ENCODE measurements around the gene FRMD4A.

FRMD4A gene

GRCh38 chr10:13894412-13895093 lies 436.2 kb downstream of the FRMD4A start:
- peak; percentile 84 for DNase-seq

GRCh38 chr10:13893926-13894325 lies 436.8 kb downstream of the FRMD4A start:
- peak; percentile 95 for DNase-seq

- peak; percentile 46 for DNase-seq
Observed at GRCh38 chr10:13892871-13893270, 437.9 kb downstream of the FRMD4A start.

GRCh38 chr10:13892001-13892491 lies 438.7 kb downstream of the FRMD4A start:
- no peak for DNase-seq

GRCh38 chr10:13891128-13892000 lies 439.4 kb downstream of the FRMD4A start:
- DNase-seq: peak; percentile 74

- peak; percentile 60 for DNase-seq
Observed at GRCh38 chr10:13890233-13891127, 440.2 kb downstream of the FRMD4A start.

GRCh38 chr10:13887761-13888160 lies 443.0 kb downstream of the FRMD4A start:
- no peak for DNase-seq

GRCh38 chr10:13885238-13885990 lies 445.3 kb downstream of the FRMD4A start:
- DNase-seq: no peak

GRCh38 chr10:13883636-13884444 lies 446.9 kb downstream of the FRMD4A start:
- no peak for DNase-seq

GRCh38 chr10:13882119-13882711 lies 448.5 kb downstream of the FRMD4A start:
- DNase-seq: peak; percentile 91

GRCh38 chr10:13880760-13881159 lies 450.0 kb downstream of the FRMD4A start:
- DNase-seq: no peak

- DNase-seq: no peak
Observed at GRCh38 chr10:13877154-13877909, 453.4 kb downstream of the FRMD4A start.

GRCh38 chr10:13873196-13873595 lies 457.5 kb downstream of the FRMD4A start:
- DNase-seq: no peak

GRCh38 chr10:13872411-13872810 lies 458.3 kb downstream of the FRMD4A start:
- no peak for DNase-seq

GRCh38 chr10:13871776-13872175 lies 458.9 kb downstream of the FRMD4A start:
- DNase-seq: no peak

- peak; percentile 59 for DNase-seq
Observed at GRCh38 chr10:13871011-13871410, 459.7 kb downstream of the FRMD4A start.

GRCh38 chr10:13869295-13869664 lies 461.4 kb downstream of the FRMD4A start:
- no peak for DNase-seq

GRCh38 chr10:13868528-13869294 lies 462.0 kb downstream of the FRMD4A start:
- no peak for DNase-seq

GRCh38 chr10:13867822-13868221 lies 462.9 kb downstream of the FRMD4A start:
- no peak for DNase-seq
